Medulla oblongata (tissue), 1 donor: Measurements from ENCODE around the gene TRMT1.

Source experiments
- DNase-seq: peaks from one replicate; pipeline ENCODE4 v3.0.0-alpha.2; 2015; ENCODE audit errors: extremely low spot score

The TRMT1 gene

DNA sequence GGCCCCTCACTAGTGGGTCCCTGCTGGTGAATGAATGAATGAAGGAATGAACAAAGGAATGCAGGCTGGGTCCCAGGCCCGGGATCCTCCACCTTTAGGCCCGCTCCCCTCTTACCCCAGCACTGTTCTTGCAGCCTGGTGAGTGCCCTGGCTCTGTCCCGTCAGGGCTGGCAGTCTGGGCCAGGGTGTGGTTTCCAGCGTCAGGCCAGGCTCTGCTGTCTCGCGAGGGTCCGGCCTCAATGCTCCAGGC is 14.2 kb downstream of the TRMT1 start:
- DNase-seq, result no peak

- no peak for DNase-seq
Measured at GRCh38 chr19:13101590-13102415, 14.7 kb downstream of the TRMT1 start.

GRCh38 chr19:13100841-13101589 is 15.5 kb downstream of the TRMT1 start:
- DNase-seq, result no peak

DNA sequence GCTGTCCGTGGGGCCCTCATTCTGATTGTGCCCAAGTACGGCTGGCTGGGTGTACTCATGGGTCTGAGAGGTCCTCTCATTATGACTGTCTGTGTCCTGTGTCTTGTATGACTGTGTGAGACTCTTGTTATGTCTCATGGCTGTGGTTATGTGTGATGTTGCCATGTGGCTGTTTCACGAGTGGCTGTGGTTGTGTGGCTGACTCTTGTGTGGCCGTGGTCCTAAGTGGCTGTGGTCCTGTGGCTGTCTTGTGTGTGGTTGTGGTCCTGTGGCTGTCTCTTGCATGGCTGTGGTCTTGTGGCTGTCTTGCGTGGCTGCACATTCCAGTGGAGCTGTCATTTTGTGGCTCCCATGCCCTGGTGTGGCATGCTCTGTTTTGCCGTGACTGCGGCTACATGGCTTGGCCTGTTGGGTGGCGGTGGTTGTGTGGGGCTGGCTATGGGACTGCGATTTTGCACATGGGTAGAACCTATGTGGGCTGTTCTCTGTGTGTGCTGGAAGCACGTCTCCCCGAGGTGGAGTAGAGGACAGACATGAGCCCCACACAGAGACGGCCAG is 16.4 kb downstream of the TRMT1 start:
- DNase-seq, result no peak

- DNase-seq, result peak; percentile 52
Measured at GRCh38 chr19:13099073-13099999, 17.2 kb downstream of the TRMT1 start.

DNA sequence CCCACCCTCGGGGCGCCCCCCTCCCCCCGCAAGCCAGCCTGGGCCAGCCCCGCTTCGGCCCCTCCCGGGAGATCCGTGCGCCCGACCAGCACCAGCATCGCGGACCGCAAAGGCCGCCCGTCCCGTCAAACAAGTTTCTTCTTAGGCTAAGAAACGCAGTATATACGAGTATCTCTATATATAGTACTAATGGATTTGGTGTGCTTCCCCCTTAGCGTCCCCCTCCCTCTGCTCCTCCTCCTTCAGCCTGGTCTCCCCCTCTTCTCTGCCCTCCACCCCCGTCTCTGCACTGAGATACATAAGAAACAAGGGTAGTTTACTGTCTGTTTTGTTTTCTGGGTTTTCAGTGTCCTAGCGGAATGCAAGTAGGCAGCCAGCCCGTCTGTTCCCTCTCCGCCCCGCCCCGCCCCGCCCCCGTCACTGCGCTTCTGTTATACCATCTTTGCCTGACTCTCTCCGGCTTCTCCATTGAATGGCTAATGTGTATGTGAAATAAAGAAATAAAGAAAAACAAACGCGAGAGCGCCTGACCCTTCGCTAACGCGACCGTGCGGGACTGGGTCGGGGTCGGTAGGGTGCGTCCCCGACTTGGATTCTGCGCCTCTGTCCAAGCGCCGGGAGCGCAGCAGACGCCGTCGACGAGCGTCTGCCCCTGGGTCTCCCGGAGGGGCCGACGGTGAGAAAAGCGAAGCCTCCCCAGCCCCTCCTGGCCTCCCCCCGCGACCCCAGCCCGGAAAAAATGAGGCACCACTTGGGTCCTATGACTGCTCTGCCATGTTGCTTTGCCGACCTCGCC is 18.1 kb downstream of the TRMT1 start:
- peak; percentile 45 for DNase-seq

DNA sequence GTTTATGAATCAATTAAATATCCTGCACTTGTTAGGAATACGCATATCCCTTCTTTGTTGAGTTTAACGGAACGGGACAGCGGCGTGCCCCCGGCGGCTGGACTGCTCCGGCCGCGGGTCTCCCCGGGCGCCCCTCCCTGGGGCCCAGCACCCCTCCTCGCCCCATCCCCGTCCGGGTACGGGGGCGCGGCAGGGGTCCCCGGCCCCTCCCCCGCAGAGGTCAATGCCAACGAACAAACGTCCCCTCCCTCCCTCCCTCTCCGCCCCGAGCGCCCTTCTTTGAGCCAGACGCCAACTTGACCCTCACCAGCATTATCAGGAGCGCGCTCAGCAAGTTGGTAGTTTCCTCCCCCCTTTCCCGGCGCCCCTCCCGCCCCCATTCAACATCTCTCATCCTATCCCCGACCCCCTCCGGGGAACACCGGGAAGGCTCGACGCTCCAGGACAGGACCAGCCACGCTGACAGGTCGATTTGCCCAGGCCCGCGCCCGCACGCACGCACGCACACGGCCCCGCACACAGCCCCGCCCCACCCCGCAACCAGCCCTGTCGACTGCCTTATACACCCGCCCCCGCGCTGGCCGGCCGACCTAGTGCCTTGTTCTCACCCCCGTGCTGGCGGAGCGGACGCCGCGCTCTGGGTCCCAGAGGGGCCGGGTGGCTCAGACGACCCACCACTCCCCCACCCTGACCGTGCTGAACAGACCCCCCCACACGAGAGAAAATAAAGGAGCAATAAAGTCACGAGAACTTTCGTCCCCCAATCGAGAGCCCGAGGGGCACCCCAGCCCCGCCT is 18.9 kb downstream of the TRMT1 start:
- DNase-seq, result no peak

GRCh38 chr19:13097033-13097462 is 19.5 kb downstream of the TRMT1 start:
- peak; percentile 17 for DNase-seq

DNA sequence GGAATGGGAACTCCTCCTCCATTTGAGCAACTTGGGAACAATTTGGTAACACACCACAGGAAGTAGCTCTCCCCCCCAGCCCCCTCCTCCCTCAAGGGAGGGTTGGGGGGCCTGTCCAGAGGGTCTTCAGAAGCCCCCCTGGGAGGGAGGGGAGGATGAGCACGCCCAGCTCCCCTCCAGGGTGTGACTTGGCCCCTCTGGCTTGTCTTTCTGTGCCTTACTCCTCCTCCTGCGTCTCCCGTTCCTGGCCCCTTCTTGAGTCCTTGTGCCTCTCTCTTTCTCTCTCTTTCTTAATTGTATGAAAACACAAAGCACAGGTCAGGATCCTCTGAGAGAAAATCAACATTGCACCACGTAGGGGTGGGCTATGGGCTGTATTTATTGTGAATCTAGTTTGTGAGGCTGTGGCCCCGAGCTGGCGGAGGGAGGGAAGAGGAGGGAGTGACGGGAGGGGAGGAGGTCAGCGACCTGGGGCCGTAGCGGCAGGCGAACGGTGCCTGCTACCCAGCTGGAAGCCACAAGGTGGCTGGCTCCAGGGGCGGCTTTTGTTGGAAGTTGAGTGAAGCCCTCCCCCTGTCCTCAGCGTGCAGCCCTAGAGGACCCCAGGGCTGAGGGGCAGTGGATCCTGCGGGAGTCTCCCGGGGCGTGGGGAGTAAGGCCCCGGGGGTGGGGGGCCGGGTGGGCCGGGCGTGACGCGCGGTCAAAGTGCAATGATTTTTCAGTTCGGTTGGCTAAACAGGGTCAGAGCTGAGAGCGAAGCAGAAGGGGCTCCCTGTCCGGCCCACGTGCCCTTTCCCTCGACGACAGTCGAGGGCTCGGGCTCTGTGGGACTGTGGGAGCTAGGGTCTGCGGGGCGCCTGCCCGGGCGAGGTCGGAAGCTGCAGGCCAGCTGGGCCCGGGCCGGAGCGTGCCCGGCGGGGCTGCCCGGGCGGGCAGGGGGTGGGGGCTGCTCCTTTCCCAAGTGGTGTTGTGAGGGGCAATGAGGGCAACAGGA is 20.3 kb downstream of the TRMT1 start:
- DNase-seq, result peak; percentile 32

DNA sequence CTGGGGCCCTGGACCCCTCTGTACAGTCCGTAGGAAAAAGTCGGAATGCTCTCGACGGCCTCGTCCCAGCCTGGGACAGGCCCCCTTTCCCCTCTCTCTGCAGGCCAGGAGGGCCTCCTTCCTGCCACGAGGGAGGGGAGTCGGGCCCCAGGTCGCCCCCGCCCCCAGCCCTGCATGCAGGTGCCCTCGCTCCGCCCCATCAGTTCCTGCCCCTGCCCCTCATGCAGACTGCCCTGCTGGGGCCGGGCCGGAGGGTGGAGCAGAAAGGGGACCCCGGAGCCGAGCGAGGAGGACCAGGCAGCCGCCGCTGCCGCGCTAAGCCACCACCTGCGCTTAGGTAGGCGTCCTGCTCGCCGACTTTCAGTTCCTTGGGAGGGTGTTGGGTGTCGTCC is 21.2 kb downstream of the TRMT1 start:
- no peak for DNase-seq

DNA sequence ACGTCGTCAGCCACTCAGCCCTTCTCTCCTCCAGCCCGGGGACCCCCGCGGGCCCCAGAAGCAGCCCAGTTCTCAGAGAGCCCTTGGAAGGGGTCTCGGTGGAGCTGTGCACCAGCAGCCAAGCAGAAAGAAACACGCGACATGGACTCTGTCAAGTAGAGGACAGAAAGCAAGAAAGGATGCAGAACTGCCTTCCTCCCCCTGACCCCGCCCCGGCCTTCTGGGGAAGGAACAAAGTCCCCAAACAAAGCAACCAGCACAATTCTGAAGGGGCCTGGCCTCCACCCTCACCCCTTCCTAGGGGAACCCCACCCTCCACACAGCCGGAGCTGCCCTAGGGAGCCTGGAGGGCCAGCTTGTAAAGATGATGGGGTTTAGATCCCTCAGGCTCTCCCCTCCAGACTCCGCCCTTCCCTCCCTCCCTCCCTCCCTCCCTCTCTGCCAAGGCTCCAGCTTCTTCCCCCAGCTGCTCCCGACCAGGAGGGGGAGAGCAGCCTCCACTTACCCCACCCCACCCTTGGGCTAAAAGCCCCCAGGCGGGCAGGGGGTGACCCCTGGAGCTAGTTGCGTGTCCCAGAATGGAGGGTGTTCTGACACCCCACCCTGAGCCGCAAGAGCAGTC is 21.7 kb downstream of the TRMT1 start:
- DNase-seq, result peak; percentile 31

DNA sequence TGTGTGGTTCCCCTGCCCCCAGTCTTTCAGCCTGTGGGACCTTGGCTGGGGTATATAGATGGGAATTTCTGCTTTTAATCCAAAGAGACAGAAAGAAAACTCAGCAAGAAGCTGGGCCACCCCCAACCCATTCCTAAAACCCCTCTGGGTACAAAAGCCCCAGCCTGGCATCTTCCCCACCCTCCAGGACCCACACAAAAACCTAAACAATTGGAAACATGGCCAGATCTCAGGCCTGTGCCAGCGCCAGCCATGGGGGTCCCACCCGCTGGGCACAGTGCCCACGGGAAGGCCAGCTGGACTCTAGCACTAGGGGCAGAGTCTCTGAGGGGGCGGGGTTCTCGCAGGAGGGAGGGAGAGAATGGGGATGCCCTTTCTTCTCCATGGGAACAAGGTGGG is 22.4 kb downstream of the TRMT1 start:
- DNase-seq, result peak; percentile 40

GRCh38 chr19:13093407-13094105 is 23.0 kb downstream of the TRMT1 start:
- DNase-seq, result peak; percentile 94

DNA sequence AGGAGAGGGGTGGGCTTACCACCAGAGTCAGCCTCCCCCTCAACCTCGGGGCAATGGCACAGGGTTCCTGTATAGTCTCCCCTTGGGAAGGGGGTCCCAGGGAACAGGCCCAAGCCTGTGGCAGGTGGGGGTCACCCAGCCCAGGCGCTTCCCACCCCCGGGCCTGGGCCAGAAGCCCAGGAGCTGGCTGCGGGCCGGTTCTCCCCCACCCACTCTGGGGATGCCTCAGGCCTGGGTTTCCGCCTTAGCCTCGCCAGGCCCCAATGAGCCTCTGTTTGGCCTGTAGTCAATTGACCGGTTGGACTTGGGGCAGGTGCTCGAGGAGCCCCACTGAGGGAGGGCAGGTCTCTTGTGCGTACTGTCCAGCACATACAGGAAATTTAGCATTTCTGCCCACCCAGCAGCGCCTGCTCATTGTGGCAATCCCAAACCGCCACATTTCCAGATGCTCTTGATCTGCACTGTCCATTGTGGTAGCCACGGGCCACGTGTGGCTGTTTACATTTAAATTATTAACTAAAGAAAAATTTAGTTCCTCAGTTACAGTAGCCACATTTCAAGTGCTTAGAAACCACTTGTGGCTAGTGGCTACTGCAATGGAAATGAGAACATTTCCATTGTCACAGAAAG is 23.8 kb downstream of the TRMT1 start:
- peak; percentile 23 for DNase-seq

DNA sequence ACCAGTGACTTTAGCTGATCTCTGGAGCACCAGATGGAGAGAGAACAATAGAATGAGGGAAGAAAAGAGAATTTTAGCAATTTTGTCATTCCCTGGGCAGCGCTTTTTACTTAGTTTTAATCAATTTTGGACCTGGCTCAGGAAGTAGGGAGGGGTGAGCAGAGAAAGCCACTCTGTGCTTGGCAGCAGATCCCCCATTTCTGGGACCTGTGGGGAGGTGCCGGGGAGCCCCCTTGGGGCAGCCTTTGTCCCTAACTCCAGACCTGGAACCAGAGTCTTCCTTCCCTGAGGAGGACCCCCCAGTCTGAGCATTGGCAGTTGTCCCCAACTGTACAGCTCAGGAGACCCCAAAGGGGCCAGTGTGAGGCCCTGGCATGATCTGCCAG is 24.4 kb downstream of the TRMT1 start:
- no peak for DNase-seq

DNA sequence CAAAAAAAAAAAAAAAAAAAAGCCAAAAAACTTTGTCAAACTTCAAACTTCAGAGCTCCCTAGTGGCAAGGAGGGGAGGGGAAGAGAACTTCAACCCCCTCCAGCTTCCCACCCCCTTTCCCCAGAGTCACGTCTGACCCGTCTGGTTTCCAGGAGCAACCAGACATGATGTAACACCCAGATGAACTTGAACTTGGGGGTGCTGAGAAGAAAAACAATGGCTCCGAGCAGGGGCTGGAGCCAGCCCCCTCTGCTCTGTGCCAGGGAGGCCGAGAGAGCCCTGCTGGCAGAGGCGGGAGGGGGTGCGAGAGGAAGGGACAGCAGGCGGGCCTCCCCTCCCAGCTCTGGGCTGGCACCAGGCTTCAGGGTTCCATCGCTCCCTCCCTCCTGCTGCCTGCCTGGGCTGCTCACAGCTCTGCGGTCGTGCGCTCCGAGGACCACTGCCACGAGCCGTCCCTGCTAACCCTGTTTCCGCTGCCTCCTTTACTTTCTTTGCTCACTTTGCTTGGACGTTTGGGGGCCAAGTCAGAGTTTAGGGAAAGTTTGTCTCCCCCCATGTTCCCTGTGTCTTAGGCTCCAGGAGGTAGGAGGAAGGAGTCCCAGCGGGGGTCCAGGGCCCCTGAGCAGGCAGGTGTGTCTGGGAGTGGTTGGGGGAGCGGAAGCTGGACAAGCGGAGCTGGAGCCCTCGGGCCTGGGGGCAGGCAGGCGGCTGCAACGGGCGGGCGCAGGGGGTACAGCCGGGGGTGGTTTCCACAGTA is 25.0 kb downstream of the TRMT1 start:
- DNase-seq, result peak; percentile 89
